Astrocyte (in vitro differentiated cells and primary cell): ENCODE data around the gene MTMR12. TPM values are rescaled to one million over a fixed set of nuclear protein-coding genes. Genes with fewer than 3 reads are reported as not detected.

Experiments used
- DNase-seq: peaks from one replicate; pipeline ENCODE4 v3.0.0-alpha.2; 2010; ENCODE audit warnings: low read depth
- FAIRE-seq: peaks from 2 replicates; lab custom pipeline; 2011; peaks lifted over from hg19 to GRCh38; lab: Jason Lieb, UNC
- H2AFZ ChIP-seq: 2 replicates; pipeline ENCODE4 v1.6.0; 2012; ENCODE audit warnings: low read depth, low read length, inconsistent platforms
- H3K27ac ChIP-seq: 2 replicates; pipeline ENCODE4 v1.5.1; 2011; ENCODE audit warnings: low read depth, low read length, inconsistent platforms
- H3K27me3 ChIP-seq: 2 replicates; pipeline ENCODE4 v1.6.0; 2011; ENCODE audit warnings: low read length, inconsistent platforms; ENCODE audit not compliant: insufficient read depth
- H3K36me3 ChIP-seq: 2 replicates; pipeline ENCODE4 v1.5.1; 2011; ENCODE audit warnings: low read length, inconsistent platforms; ENCODE audit not compliant: insufficient read depth
- H3K4me1 ChIP-seq: 2 replicates; pipeline ENCODE4 v1.5.1; 2011; ENCODE audit warnings: low read length, inconsistent platforms; ENCODE audit not compliant: insufficient read depth
- H3K4me2 ChIP-seq: 2 replicates; pipeline ENCODE4 v1.6.0; 2012; ENCODE audit warnings: low read length, inconsistent platforms
- H3K4me3 ChIP-seq: 2 replicates; pipeline ENCODE4 v1.5.1; 2011; ENCODE audit warnings: low read depth, mild to moderate bottlenecking, low read length, inconsistent platforms; ENCODE audit not compliant: insufficient read depth
- H3K79me2 ChIP-seq: 2 replicates; pipeline ENCODE4 v1.6.0; 2012; ENCODE audit warnings: mild to moderate bottlenecking, low read length, inconsistent platforms; ENCODE audit not compliant: insufficient read depth
- H3K9ac ChIP-seq: 2 replicates; pipeline ENCODE4 v1.6.0; 2012; ENCODE audit warnings: mild to moderate bottlenecking, low read length, inconsistent platforms
- H3K9me3 ChIP-seq: 2 replicates; pipeline ENCODE4 v1.5.1; 2012; ENCODE audit warnings: low read depth, mild to moderate bottlenecking, low read length, inconsistent platforms; ENCODE audit not compliant: insufficient read depth
- H4K20me1 ChIP-seq: 2 replicates; pipeline ENCODE4 v1.6.0; 2012; ENCODE audit warnings: low read length, inconsistent platforms; ENCODE audit not compliant: insufficient read depth
- H3K27ac Mint-ChIP-seq: one replicate; pipeline ENCODE4 v1.8.0; 2021; ENCODE audit warnings: mild to moderate bottlenecking, mixed read lengths; ENCODE audit not compliant: unreplicated experiment
- H3K27me3 Mint-ChIP-seq: one replicate; pipeline ENCODE4 v1.8.0; 2021; ENCODE audit warnings: low read depth, mixed read lengths; ENCODE audit not compliant: unreplicated experiment
- H3K36me3 Mint-ChIP-seq: one replicate; pipeline ENCODE4 v1.8.0; 2021; ENCODE audit warnings: low read depth, mixed read lengths; ENCODE audit not compliant: unreplicated experiment
- H3K4me1 Mint-ChIP-seq: one replicate; pipeline ENCODE4 v1.8.0; 2021; ENCODE audit warnings: low read depth, mixed read lengths; ENCODE audit not compliant: unreplicated experiment
- H3K4me3 Mint-ChIP-seq: one replicate; pipeline ENCODE4 v1.8.0; 2021; ENCODE audit warnings: mild to moderate bottlenecking, moderate library complexity, mixed read lengths; ENCODE audit not compliant: unreplicated experiment
- H3K9me3 Mint-ChIP-seq: one replicate; pipeline ENCODE4 v1.8.0; 2021; ENCODE audit warnings: mild to moderate bottlenecking, mixed read lengths; ENCODE audit not compliant: unreplicated experiment
- CTCF ChIP-seq: IDR thresholded peaks from 2 replicates; pipeline ENCODE4 v1.5.1; 2011; ENCODE audit warnings: low read depth, mild to moderate bottlenecking, inconsistent platforms, low read length, moderate library complexity; ENCODE audit not compliant: insufficient read depth
- EZH2 ChIP-seq: IDR thresholded peaks from 2 replicates; pipeline ENCODE4 v1.6.1; 2012; ENCODE audit warnings: mild to moderate bottlenecking, low read length, inconsistent platforms; ENCODE audit not compliant: insufficient read depth
- total RNA-seq: library from RNA; stranded (reverse); gene quantifications from 2 replicates; pipeline ENCODE4 v1.2.1, GENCODE V29; 2021

The MTMR12 gene
- total RNA-seq, 1 donor from 2014 or later = 23.1 TPM

GRCh38 chr5:32232441-32233219 is 80.1 kb downstream of the MTMR12 start:
- Histone ChIP-seq H3K4me3 (no peak overlapping the region), H3K9ac (no peak overlapping the region), H3K9me3 (no peaks in the 10 kb centered on the region), H3K27ac (no peak overlapping the region), H3K79me2 (no peaks in the 10 kb centered on the region), H3K27me3 (no peaks in the 10 kb centered on the region), H3K4me2 (peak overlapping the region; percentile 13), H3K4me1 (peaks cover 22% of the 10 kb centered on the region), H2AFZ (no peak overlapping the region), H3K36me3 (peaks cover 8% of the 10 kb centered on the region), H4K20me1 (no peaks in the 10 kb centered on the region)
- Mint-ChIP-seq H3K27ac (no peak overlapping the region), H3K27me3 (no peaks in the 10 kb centered on the region), H3K4me1 (peaks cover 24% of the 10 kb centered on the region), H3K36me3 (peaks cover 23% of the 10 kb centered on the region), H3K4me3 (peak overlapping the region; percentile 40), H3K9me3 (no peaks in the 10 kb centered on the region)
- DNase-seq (peak; percentile 39), FAIRE-seq (no peak)
- TF ChIP-seq EZH2 (no peak), CTCF (peak; percentile 75)

DNA sequence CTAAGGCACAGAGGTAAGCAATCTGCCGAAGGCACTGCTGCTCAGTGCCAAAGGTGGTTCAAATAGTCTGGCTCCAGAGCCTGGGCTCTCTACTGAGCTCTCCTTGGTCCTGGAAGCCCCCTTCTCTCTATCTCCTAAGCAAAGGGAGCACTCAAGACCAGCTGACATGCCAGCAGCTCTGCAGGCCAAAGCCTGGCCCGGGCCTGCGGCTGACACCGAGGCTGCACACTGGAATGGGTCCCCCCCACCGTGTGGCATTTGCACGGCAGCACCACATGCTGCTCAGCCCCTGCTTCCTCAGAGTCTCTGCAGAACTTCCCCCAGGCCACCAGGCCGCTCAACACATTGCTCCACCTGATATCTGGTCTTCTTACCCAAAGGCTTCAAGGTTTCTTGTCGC is 80.8 kb downstream of the MTMR12 start:
- no peaks in the 10 kb centered on the region for H3K9me3 Mint-ChIP-seq
- peaks cover 22% of the 10 kb centered on the region for H3K4me1 ChIP-seq
- no peak overlapping the region for H3K4me3 ChIP-seq
- FAIRE-seq (no peak), DNase-seq (no peak)
- TF ChIP-seq CTCF (no peak), EZH2 (no peak)
- H3K36me3 ChIP-seq = peaks cover 8% of the 10 kb centered on the region
- H3K27me3 Mint-ChIP-seq = no peaks in the 10 kb centered on the region
- no peaks in the 10 kb centered on the region for H4K20me1 ChIP-seq
- H3K9ac ChIP-seq = no peak overlapping the region
- H3K27ac Mint-ChIP-seq = no peak overlapping the region
- no peaks in the 10 kb centered on the region for H3K79me2 ChIP-seq
- H3K9me3 ChIP-seq = no peaks in the 10 kb centered on the region
- H3K4me2 ChIP-seq = no peak overlapping the region
- H2AFZ ChIP-seq = no peak overlapping the region
- no peak overlapping the region for H3K27ac ChIP-seq
- H3K27me3 ChIP-seq = no peaks in the 10 kb centered on the region
- H3K36me3 Mint-ChIP-seq = peaks cover 20% of the 10 kb centered on the region
- H3K4me3 Mint-ChIP-seq = no peak overlapping the region
- peaks cover 24% of the 10 kb centered on the region for H3K4me1 Mint-ChIP-seq

GRCh38 chr5:32231241-32231640 is 81.5 kb downstream of the MTMR12 start:
- H3K4me3 Mint-ChIP-seq = no peak overlapping the region
- Histone ChIP-seq H3K79me2 (no peaks in the 10 kb centered on the region), H3K4me3 (no peak overlapping the region), H3K27ac (no peak overlapping the region), H3K9ac (no peak overlapping the region), H3K4me2 (no peak overlapping the region), H4K20me1 (no peaks in the 10 kb centered on the region), H3K27me3 (no peaks in the 10 kb centered on the region), H3K4me1 (peaks cover 22% of the 10 kb centered on the region), H3K9me3 (no peaks in the 10 kb centered on the region), H2AFZ (no peak overlapping the region), H3K36me3 (peaks cover 8% of the 10 kb centered on the region)
- no peaks in the 10 kb centered on the region for H3K27me3 Mint-ChIP-seq
- no peak for TF ChIP-seq EZH2
- TF ChIP-seq CTCF = no peak
- H3K4me1 Mint-ChIP-seq = peaks cover 24% of the 10 kb centered on the region
- FAIRE-seq (no peak), DNase-seq (no peak)
- H3K9me3 Mint-ChIP-seq = no peaks in the 10 kb centered on the region
- H3K27ac Mint-ChIP-seq = no peak overlapping the region
- H3K36me3 Mint-ChIP-seq = peaks cover 17% of the 10 kb centered on the region
